Esophagus (tissue), 2 donors: ENCODE measurements around the gene TAF1L. TPM values are rescaled to one million over a fixed set of nuclear protein-coding genes. Genes with fewer than 3 reads are reported as not detected.

ENCODE experiments used
- H3K27ac ChIP-seq, 2 donors: one replicate each; pipeline ENCODE4 v1.5.1; 2013; ENCODE audit warnings: low read depth in 2 of 2, mild to moderate bottlenecking in 2 of 2, inconsistent platforms in 1 of 2, low read length in 1 of 2, moderate library complexity in 1 of 2
- H3K27me3 ChIP-seq, 2 donors: one replicate each; pipeline ENCODE4 v1.6.1; 2013; ENCODE audit warnings: low read length in 2 of 2, control low read depth in 1 of 2, mild to moderate bottlenecking in 1 of 2; ENCODE audit not compliant: insufficient read depth in 2 of 2, control insufficient read depth in 1 of 2
- H3K36me3 ChIP-seq, 2 donors: one replicate each; pipeline ENCODE4 v1.6.1; 2013; ENCODE audit warnings: low read length in 1 of 2; ENCODE audit not compliant: control insufficient read depth in 2 of 2, insufficient read depth in 2 of 2
- H3K4me1 ChIP-seq, 2 donors: one replicate each; pipeline ENCODE4 v1.6.1; 2013; ENCODE audit warnings: low read length in 1 of 2; ENCODE audit not compliant: control insufficient read depth in 2 of 2, insufficient read depth in 2 of 2
- H3K4me3 ChIP-seq, 2 donors: one replicate each; pipeline ENCODE4 v1.5.1; 2013; ENCODE audit warnings: low read length in 2 of 2, mild to moderate bottlenecking in 2 of 2, low read depth in 1 of 2, moderate library complexity in 1 of 2
- H3K9me3 ChIP-seq, 2 donors: one replicate each; pipeline ENCODE4 v1.6.1; 2013; ENCODE audit warnings: mild to moderate bottlenecking in 2 of 2, low read depth in 1 of 2, low read length in 1 of 2, moderate library complexity in 1 of 2; ENCODE audit not compliant: control insufficient read depth in 2 of 2, insufficient read depth in 1 of 2
- WGBS, 2 donors: extraction: QIAGEN DNeasy Blood & Tissue Kit; methylation state at CpG; one replicate each; pipeline ENCODE4 v1.1.7; 2013; 5-methylcytosine and 5-hydroxymethylcytosine counted together
- polyA plus RNA-seq, 2 donors: library from polyadenylated mRNA; stranded (reverse); fragments of 200-250 nt; gene quantifications; one replicate each; pipeline ENCODE4 v1.2.3, GENCODE V29; 2013
- donor health status: healthy with polysubstance abuse.
- donor health status: Bipolar disorder and iron deficiency.

The TAF1L gene
- polyA plus RNA-seq, 2 donors = not detected

GRCh38 chr9:32596096-32596865 lies 39.2 kb downstream of the TAF1L start:
- H3K4me3 ChIP-seq = no peak overlapping the region
- H3K36me3 ChIP-seq = no peaks in the 10 kb centered on the region
- no peak overlapping the region for H3K27ac ChIP-seq
- 68 to 74% methylated on average over 4 of the region's 4 CpGs for WGBS, 2 donors
- no peaks in the 10 kb centered on the region for H3K9me3 ChIP-seq
- H3K4me1 ChIP-seq = no peaks in the 10 kb centered on the region
- H3K27me3 ChIP-seq = no peaks in the 10 kb centered on the region

- 46 to 52% methylated on average over 1 of the region's 1 CpG for WGBS, 2 donors
- Histone ChIP-seq H3K36me3 (no peaks in the 10 kb centered on the region), H3K4me1 (no peaks in the 10 kb centered on the region)
Measured at GRCh38 chr9:32590898-32591297, 44.6 kb downstream of the TAF1L start.

DNA sequence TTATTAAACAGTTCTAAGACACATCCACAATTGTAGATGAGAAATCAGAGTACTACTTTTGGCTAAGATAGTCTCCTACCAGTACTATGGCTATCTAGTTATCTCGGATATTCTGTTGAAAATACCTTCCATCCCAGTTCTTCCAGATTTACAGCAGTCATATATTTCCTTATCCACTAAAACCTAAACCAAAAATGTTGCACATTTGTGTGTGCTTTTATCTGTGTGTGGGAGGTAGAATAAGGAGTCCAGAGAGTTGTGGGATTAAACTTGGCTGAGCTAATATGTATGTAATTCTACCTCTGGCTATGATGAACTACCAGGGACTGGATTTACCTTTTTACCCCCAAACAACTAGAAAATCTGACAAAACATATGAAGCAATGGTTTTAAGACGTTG lies 45.0 kb downstream of the TAF1L start:
- H3K9me3 ChIP-seq = no peaks in the 10 kb centered on the region
- H3K36me3 ChIP-seq = no peaks in the 10 kb centered on the region
- WGBS, 2 donors = 37 to 44% methylated on average over 2 of the region's 2 CpGs
- H3K27ac ChIP-seq = no peak overlapping the region
- H3K4me3 ChIP-seq = no peak overlapping the region
- no peaks in the 10 kb centered on the region for H3K27me3 ChIP-seq
- no peaks in the 10 kb centered on the region for H3K4me1 ChIP-seq

More at GRCh38 chr9:32590898-32591297, 44.6 kb downstream of the TAF1L start:
- Histone ChIP-seq H3K27ac (no peak overlapping the region), H3K9me3 (no peaks in the 10 kb centered on the region), H3K27me3 (no peaks in the 10 kb centered on the region), H3K4me3 (no peak overlapping the region)

DNA sequence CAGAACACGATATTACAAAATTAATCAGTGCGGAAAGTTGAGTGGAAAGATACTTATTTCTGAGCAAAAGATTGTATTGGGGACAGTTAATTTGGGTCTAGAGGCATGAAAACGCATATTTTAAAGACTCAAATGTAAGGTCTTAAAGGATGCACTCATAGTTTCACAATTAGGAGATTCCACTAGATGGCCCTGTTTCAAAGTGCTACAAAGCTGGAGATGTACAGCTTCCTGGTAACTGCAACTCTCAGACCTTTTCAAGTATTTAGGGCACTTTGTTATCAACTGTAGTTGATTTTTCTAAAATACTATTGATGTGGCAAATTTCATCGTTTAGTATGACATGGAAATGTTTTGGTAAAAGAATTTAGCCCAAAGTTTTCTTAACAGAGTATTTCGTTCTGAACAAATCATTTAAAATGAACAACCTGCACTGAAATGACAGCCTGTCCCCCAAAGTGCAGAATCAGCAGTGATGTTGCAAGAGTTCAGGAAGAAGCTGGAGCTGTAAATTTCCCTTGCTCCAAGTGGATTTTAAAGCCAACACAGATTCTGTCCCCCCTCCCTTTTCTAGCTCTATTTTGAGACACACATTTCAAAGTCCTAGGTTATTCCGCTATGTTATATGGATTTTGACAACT lies 46.3 kb downstream of the TAF1L start:
- Histone ChIP-seq H3K9me3 (no peaks in the 10 kb centered on the region), H3K27ac (no peak overlapping the region), H3K27me3 (no peaks in the 10 kb centered on the region), H3K4me3 (no peak overlapping the region), H3K36me3 (no peaks in the 10 kb centered on the region), H3K4me1 (no peaks in the 10 kb centered on the region)
- WGBS, 2 donors = 51 to 53% methylated on average over 6 of the region's 6 CpGs

GRCh38 chr9:32587901-32588300 lies 47.6 kb downstream of the TAF1L start:
- H3K4me1 ChIP-seq = no peaks in the 10 kb centered on the region
- no peak overlapping the region for H3K27ac ChIP-seq
- no peaks in the 10 kb centered on the region for H3K27me3 ChIP-seq
- H3K36me3 ChIP-seq = no peaks in the 10 kb centered on the region
- H3K4me3 ChIP-seq = no peak overlapping the region
- H3K9me3 ChIP-seq = no peaks in the 10 kb centered on the region

DNA sequence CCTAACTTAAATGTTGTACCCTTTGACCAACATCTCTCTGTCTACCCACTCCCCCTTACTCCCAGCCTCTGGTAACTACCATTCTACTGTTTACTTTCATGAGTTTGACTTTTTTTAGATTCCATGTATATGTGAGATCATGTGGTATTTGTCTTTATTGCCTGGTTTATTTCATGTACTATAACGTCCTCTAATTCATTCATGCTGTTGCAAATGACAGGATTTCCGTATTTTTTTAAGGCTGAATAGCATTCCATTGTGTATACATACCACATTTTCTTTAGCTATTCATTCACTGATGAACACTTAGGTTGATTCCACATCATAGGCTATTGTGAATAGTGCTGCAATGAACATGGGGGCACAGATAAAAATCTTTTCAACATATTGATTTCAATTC lies 50.7 kb downstream of the TAF1L start:
- no peaks in the 10 kb centered on the region for H3K36me3 ChIP-seq
- H3K27ac ChIP-seq = no peak overlapping the region
- H3K9me3 ChIP-seq = no peaks in the 10 kb centered on the region
- no peaks in the 10 kb centered on the region for H3K4me1 ChIP-seq
- no peak overlapping the region for H3K4me3 ChIP-seq
- 25 to 34% methylated on average over 2 of the region's 2 CpGs for WGBS, 2 donors
- H3K27me3 ChIP-seq = no peaks in the 10 kb centered on the region

GRCh38 chr9:32581512-32582143 lies 53.8 kb downstream of the TAF1L start:
- H3K4me1 ChIP-seq = no peaks in the 10 kb centered on the region
- H3K27ac ChIP-seq = no peak overlapping the region
- no peaks in the 10 kb centered on the region for H3K9me3 ChIP-seq
- no peak overlapping the region for H3K4me3 ChIP-seq
- 45% methylated on average over 3 of the region's 3 CpGs for WGBS, 2 donors
- H3K36me3 ChIP-seq = no peaks in the 10 kb centered on the region
- H3K27me3 ChIP-seq = no peaks in the 10 kb centered on the region

GRCh38 chr9:32580631-32581300 lies 54.7 kb downstream of the TAF1L start:
- H3K36me3 ChIP-seq = no peaks in the 10 kb centered on the region
- no peaks in the 10 kb centered on the region for H3K27me3 ChIP-seq
- no peaks in the 10 kb centered on the region for H3K4me1 ChIP-seq
- WGBS, 2 donors = 18 to 25% methylated on average over 3 of the region's 3 CpGs
- no peak overlapping the region for H3K4me3 ChIP-seq
- H3K27ac ChIP-seq = no peak overlapping the region
- no peaks in the 10 kb centered on the region for H3K9me3 ChIP-seq

DNA sequence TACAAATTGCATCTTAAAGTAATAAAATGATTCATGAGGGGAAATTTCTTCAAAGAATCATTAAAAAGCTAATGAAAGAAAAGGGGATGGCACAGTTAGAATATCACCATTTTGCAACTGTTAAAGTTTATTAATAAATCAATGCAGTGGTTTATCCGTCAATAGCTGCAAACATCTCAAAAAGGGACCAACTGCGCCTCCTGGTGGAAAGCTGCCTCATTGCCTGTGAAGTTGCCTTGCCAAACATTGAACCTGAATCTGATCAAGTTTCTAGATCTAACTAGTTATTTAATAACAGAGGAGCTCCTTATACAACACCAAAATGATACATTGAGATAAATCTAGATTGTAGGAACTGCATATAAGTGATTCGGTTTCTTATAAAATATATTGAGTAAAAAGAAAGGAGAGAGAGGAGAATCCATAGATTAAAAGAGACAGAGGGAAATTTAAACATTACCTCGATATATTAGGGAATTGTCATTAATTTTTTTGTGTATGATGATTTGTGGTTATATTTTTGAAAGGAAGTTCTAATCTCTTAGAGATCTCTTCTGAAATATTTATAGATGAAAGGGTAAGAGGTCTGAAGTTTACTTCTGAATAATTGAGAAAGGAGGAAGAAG lies 55.6 kb downstream of the TAF1L start:
- Histone ChIP-seq H3K9me3 (no peaks in the 10 kb centered on the region), H3K4me1 (no peaks in the 10 kb centered on the region), H3K27ac (no peak overlapping the region), H3K4me3 (no peak overlapping the region), H3K27me3 (no peaks in the 10 kb centered on the region), H3K36me3 (no peaks in the 10 kb centered on the region)
- 18 to 21% methylated on average over 4 of the region's 4 CpGs for WGBS, 2 donors
